OCI-LY3 (cell line): Measurements from ENCODE around the gene DPY30.
A peak's percentile ranks its signal among the peaks of the same experiment; 100 is the strongest.

Source experiments
- H2AFZ ChIP-seq: fragments of 200-600, 300-600 bp; shearing (Covaris generic); 2 replicates; pipeline ENCODE4 v1.6.0; 2014; ENCODE audit warnings: antibody characterized with exemption, low read depth, low read length
- H3K27ac ChIP-seq: fragments of 200-600, 300-600 bp; sonication (generic); 2 replicates; pipeline ENCODE4 v1.5.1; 2014; ENCODE audit warnings: mild to moderate bottlenecking, low read length, moderate library complexity, mixed read lengths
- H3K27me3 ChIP-seq: fragments of 200-600, 300-600 bp; sonication (generic); 2 replicates; pipeline ENCODE4 v1.6.1; 2014; ENCODE audit warnings: low read depth, low read length, mixed read lengths
- H3K36me3 ChIP-seq: fragments of 200-600, 300-600 bp; sonication (generic); replicated peaks from 2 replicates; pipeline ENCODE3; 2014; ENCODE audit warnings: low read depth, low read length, mixed read lengths
- H3K4me1 ChIP-seq: fragments of 300-600, 200-600 bp; sonication (generic); 2 replicates; pipeline ENCODE4 v1.6.1; 2014; ENCODE audit warnings: low read length, mixed read lengths
- H3K4me2 ChIP-seq: fragments of 200-600, 300-600 bp; sonication (generic); 2 replicates; pipeline ENCODE4 v1.6.1; 2014; ENCODE audit warnings: low read length, mixed read lengths
- H3K4me3 ChIP-seq: fragments of 300-600, 200-600 bp; sonication (generic); 2 replicates; pipeline ENCODE4 v1.5.1; 2014; ENCODE audit warnings: antibody characterized with exemption, mild to moderate bottlenecking, low read length, moderate library complexity
- H3K79me2 ChIP-seq: fragments of 300-600, 200-600 bp; shearing (Covaris generic); 2 replicates; pipeline ENCODE4 v1.6.1; 2014; ENCODE audit warnings: mild to moderate bottlenecking, low read length, mixed read lengths
- H3K9ac ChIP-seq: fragments of 300-600, 200-600 bp; shearing (Covaris generic); 2 replicates; pipeline ENCODE4 v1.6.0; 2014; ENCODE audit warnings: mild to moderate bottlenecking, low read length, moderate library complexity
- H3K9me3 ChIP-seq: fragments of 200-600, 300-600 bp; shearing (Covaris generic); 2 replicates; pipeline ENCODE4 v1.6.1; 2014; ENCODE audit warnings: low read length, mixed read lengths; ENCODE audit not compliant: insufficient read depth
- H4K20me1 ChIP-seq: fragments of 200-600, 300-600 bp; sonication (generic); 2 replicates; pipeline ENCODE4 v1.6.1; 2016; ENCODE audit warnings: low read length, mixed read lengths; ENCODE audit not compliant: insufficient read depth
- CTCF ChIP-seq: fragments of 200-600, 300-600 bp; sonication (generic); IDR thresholded peaks from 2 replicates; pipeline ENCODE4 v1.5.1; 2014; ENCODE audit warnings: antibody characterized with exemption, low read length, low read depth
- EZH2phosphoT487 ChIP-seq: fragments of 200-600 bp; shearing (Covaris generic); IDR thresholded peaks from 2 replicates; pipeline ENCODE4 v1.6.1; 2018; ENCODE audit warnings: antibody characterized with exemption, mixed run types, low read depth

The DPY30 gene

DNA sequence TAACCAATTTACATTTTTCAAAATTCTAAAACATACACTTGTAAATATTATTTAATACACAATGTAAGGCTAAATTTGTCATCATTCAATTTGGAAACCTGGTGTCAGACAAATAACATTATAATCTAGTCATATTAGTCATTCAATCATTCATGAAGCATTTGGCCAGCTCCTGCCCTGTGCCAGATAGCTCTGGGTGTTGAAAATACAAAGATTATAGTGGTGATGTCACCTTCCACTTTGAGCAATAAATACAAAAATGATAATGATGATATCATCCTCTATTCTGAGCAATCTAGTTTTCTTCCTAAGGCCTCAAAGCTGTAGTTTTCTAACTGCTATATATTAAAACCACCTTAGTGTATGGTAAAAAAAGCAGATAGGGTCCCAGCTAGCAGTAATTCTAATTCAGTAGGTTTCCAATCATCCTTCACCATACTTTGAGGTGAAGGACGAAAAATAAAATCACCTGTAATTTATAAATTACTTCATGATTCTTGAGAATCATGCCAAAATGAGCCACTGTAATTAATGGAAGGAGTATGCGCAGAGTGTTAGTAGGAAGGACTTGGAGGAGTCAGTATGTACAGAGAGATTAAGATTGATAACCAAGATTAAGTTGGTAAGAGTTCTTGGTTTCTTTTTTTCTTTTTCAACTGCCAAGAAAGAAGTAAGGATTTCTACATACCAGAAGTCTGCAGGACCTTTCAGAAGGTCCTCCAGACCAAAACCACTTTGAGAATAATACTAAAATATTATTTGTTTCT is 52.0 kb downstream of the DPY30 start:
- Histone ChIP-seq H3K36me3 (peaks cover 4% of the 10 kb centered on the region), H3K4me2 (no peak overlapping the region), H4K20me1 (peaks cover 36% of the 10 kb centered on the region), H3K9ac (no peak overlapping the region), H3K9me3 (no peaks in the 10 kb centered on the region), H3K4me1 (no peaks in the 10 kb centered on the region), H3K27me3 (no peaks in the 10 kb centered on the region), H2AFZ (no peak overlapping the region), H3K79me2 (peaks cover 94% of the 10 kb centered on the region), H3K4me3 (no peak overlapping the region), H3K27ac (no peak overlapping the region)
- TF ChIP-seq CTCF, result no peak

- H3K9ac ChIP-seq, result no peak overlapping the region
- no peak overlapping the region for H2AFZ ChIP-seq
- H3K4me2 ChIP-seq, result no peak overlapping the region
- H4K20me1 ChIP-seq, result peaks cover 36% of the 10 kb centered on the region
- H3K36me3 ChIP-seq, result peaks cover 4% of the 10 kb centered on the region
- no peaks in the 10 kb centered on the region for H3K4me1 ChIP-seq
- H3K9me3 ChIP-seq, result no peaks in the 10 kb centered on the region
- no peak overlapping the region for H3K4me3 ChIP-seq
- peaks cover 93% of the 10 kb centered on the region for H3K79me2 ChIP-seq
- TF ChIP-seq CTCF, result no peak
- TF ChIP-seq EZH2phosphoT487, result no peak
- no peak overlapping the region for H3K27ac ChIP-seq
- no peaks in the 10 kb centered on the region for H3K27me3 ChIP-seq
These were observed 52.7 kb downstream of the DPY30 start for GRCh38 chr2:31986906-31987305.

GRCh38 chr2:31983762-31984467 is 55.7 kb downstream of the DPY30 start:
- Histone ChIP-seq H4K20me1 (peaks cover 43% of the 10 kb centered on the region), H3K79me2 (peaks cover 93% of the 10 kb centered on the region), H3K4me1 (peaks cover 16% of the 10 kb centered on the region), H3K9ac (no peak overlapping the region), H3K27ac (no peak overlapping the region), H3K9me3 (no peaks in the 10 kb centered on the region), H3K4me2 (no peak overlapping the region), H3K36me3 (peaks cover 4% of the 10 kb centered on the region), H2AFZ (no peak overlapping the region), H3K27me3 (no peaks in the 10 kb centered on the region), H3K4me3 (no peak overlapping the region)
- TF ChIP-seq CTCF (no peak), EZH2phosphoT487 (no peak)

DNA sequence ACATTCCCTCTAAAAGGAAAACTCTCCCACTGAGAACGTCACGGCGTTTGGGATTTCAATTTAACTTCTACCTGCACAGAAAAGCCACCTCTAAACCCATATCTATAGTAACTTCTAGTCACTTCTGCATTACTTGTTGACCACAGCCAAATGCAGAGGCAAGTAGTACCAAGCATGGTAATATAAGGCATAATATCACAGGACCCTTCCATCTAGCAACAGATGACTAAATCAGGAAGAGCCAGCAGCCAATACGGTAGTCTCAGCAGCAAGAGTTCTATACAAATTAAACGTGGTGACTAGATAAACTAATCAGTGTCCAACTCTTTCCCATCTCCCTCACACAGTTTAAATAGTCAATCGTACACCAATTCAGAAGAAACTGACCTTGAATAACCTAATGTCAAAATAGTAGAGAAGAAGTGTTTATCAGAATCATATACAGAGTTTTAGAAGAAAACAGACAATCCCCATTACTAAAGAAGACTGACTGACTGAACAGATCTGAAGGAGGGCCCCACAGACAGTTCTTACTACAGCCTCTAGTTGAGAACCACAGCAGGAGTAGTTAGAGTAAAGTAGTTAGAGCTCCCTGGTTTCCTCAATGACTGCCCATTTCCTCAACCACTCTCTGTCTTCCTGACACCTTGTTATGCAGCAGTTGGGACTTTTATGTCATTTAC is 58.8 kb downstream of the DPY30 start:
- no peak for TF ChIP-seq CTCF
- TF ChIP-seq EZH2phosphoT487, result no peak
- Histone ChIP-seq H3K4me1 (peaks cover 16% of the 10 kb centered on the region), H3K9ac (peak overlapping the region; percentile 7; the same call in 1 of the 2 replicates), H3K79me2 (peaks cover 93% of the 10 kb centered on the region), H3K27me3 (no peaks in the 10 kb centered on the region), H4K20me1 (peaks cover 25% of the 10 kb centered on the region), H3K36me3 (peaks cover 7% of the 10 kb centered on the region), H3K27ac (peak overlapping the region; percentile 61), H3K9me3 (no peaks in the 10 kb centered on the region), H3K4me3 (peak overlapping the region; percentile 25), H2AFZ (no peak overlapping the region), H3K4me2 (peak overlapping the region; percentile 54)
